Frontal cortex (tissue), 4 donors: Measurements from ENCODE around the gene AQP3. TPM values are rescaled to one million over a fixed set of nuclear protein-coding genes. Genes with fewer than 3 reads are reported as not detected.
"Not testable (repeated sequence)": the region's sequence is repeated elsewhere in the genome, so short reads cannot be mapped to it uniquely, and the experiment has no call there.

ENCODE experiments used
- DNase-seq, 2 donors: peaks; one replicate each; pipeline ENCODE4 v3.0.0; 2012; ENCODE audit warnings: low spot score in 2 of 2
- FAIRE-seq: peaks from 2 replicates; lab custom pipeline; 2012; peaks lifted over from hg19 to GRCh38; lab: Jason Lieb, UNC
- total RNA-seq: library from RNA; depleted of rRNA; stranded (reverse); fragments of >200 nt; gene quantifications from one replicate; pipeline ENCODE4 v1.2.3, GENCODE V29; 2014
- donor health status: control.
- donor health status: control.
- donor health status: control.

AQP3 gene
- not detected for total RNA-seq

GRCh38 chr9:33446946-33447798 is at the start of gene AQP3:
Gene AQP3, minus strand, starts transcription at chr9:33447593. Its CDS starts 63 bp downstream, at chr9:33447530.
- FAIRE-seq, result no peak
- DNase-seq, result peak; percentile 54 to 84

- not testable (repeated sequence) for FAIRE-seq, DNase-seq
These were observed 46.4 kb upstream of the AQP3 start for GRCh38 chr9:33493819-33494218.

GRCh38 chr9:33489066-33489465 is 41.7 kb upstream of the AQP3 start:
- DNase-seq (no peak), FAIRE-seq (no peak)

GRCh38 chr9:33485312-33485711 is 37.9 kb upstream of the AQP3 start:
- not testable (repeated sequence) for FAIRE-seq, DNase-seq

- DNase-seq, result no peak
These were observed 33.6 kb upstream of the AQP3 start for GRCh38 chr9:33480976-33481375.

GRCh38 chr9:33480106-33480505 is 32.7 kb upstream of the AQP3 start:
- FAIRE-seq (no peak), DNase-seq (no peak)

More at GRCh38 chr9:33480976-33481375, 33.6 kb upstream of the AQP3 start:
- no peak for FAIRE-seq

GRCh38 chr9:33476503-33476902 is 29.1 kb upstream of the AQP3 start:
- DNase-seq (no peak), FAIRE-seq (no peak)

- FAIRE-seq (no peak), DNase-seq (no peak)
These were observed 28.0 kb upstream of the AQP3 start for GRCh38 chr9:33475357-33475756.

- FAIRE-seq (peak; percentile 96), DNase-seq (peak; percentile 89 to 96)
These were observed 26.4 kb upstream of the AQP3 start, which contains the start of gene NOL6 for GRCh38 chr9:33473643-33474352. Gene NOL6, minus strand, starts transcription at chr9:33473924. Its CDS starts 82 bp downstream, at chr9:33473842.

GRCh38 chr9:33472881-33473615 is 25.7 kb upstream of the AQP3 start:
- DNase-seq (peak in 1 of 2 donors; percentile 1), FAIRE-seq (no peak)

- peak in 1 of 2 donors; percentile 0 for DNase-seq
- FAIRE-seq, result no peak
These were observed 24.9 kb upstream of the AQP3 start for GRCh38 chr9:33472171-33472880.

GRCh38 chr9:33471361-33471760 is 24.0 kb upstream of the AQP3 start:
- FAIRE-seq, result no peak
- DNase-seq, result peak in 1 of 2 donors; percentile 0

- no peak for FAIRE-seq
- DNase-seq, result no peak
These were observed 22.5 kb upstream of the AQP3 start for GRCh38 chr9:33469891-33470290.

GRCh38 chr9:33468797-33469621 is 21.6 kb upstream of the AQP3 start:
- FAIRE-seq (no peak), DNase-seq (peak in 1 of 2 donors; percentile 0)

GRCh38 chr9:33468215-33468730 is 20.9 kb upstream of the AQP3 start:
- DNase-seq (peak in 1 of 2 donors; percentile 3), FAIRE-seq (no peak)

- no peak for FAIRE-seq
These were observed 20.1 kb upstream of the AQP3 start for GRCh38 chr9:33467526-33467925.

GRCh38 chr9:33466565-33467495 is 19.4 kb upstream of the AQP3 start:
- DNase-seq (peak; percentile 43 to 81), FAIRE-seq (no peak)

More at GRCh38 chr9:33467526-33467925, 20.1 kb upstream of the AQP3 start:
- DNase-seq, result no peak
